GM19395 (cell line): ENCODE measurements around the gene TIE1.

ENCODE experiments used
- ATAC-seq: cut with Tn5 transposase; IDR thresholded peaks from one replicate; pipeline ENCODE4 v1.9.1; 2021; ENCODE audit warnings: mild to moderate bottlenecking, moderate library complexity; ENCODE audit not compliant: unreplicated experiment

The TIE1 gene

GRCh38 chr1:43273708-43274107, 27.1 kb upstream of the TIE1 start:
- no peak for ATAC-seq

GRCh38 chr1:43274125-43274803, 26.5 kb upstream of the TIE1 start:
- ATAC-seq, result no peak

- ATAC-seq, result no peak
Measured at GRCh38 chr1:43274804-43275180, 26.0 kb upstream of the TIE1 start.

GRCh38 chr1:43275826-43276620, 24.8 kb upstream of the TIE1 start:
- ATAC-seq, result no peak

GRCh38 chr1:43276673-43277072, 24.1 kb upstream of the TIE1 start:
- no peak for ATAC-seq

- ATAC-seq, result no peak
Measured at GRCh38 chr1:43277116-43277876, 23.5 kb upstream of the TIE1 start.

- no peak for ATAC-seq
Measured at GRCh38 chr1:43279161-43279560, 21.6 kb upstream of the TIE1 start.

GRCh38 chr1:43279666-43280065, 21.1 kb upstream of the TIE1 start:
- ATAC-seq, result no peak

GRCh38 chr1:43280692-43281091, 20.1 kb upstream of the TIE1 start:
- no peak for ATAC-seq

- no peak for ATAC-seq
Measured at GRCh38 chr1:43282220-43283195, 18.3 kb upstream of the TIE1 start.

GRCh38 chr1:43284065-43284464, 16.7 kb upstream of the TIE1 start:
- ATAC-seq, result no peak

- no peak for ATAC-seq
Measured at GRCh38 chr1:43284546-43285110, 16.2 kb upstream of the TIE1 start.

- ATAC-seq, result no peak
Measured at GRCh38 chr1:43285269-43285990, 15.4 kb upstream of the TIE1 start, which contains the start of gene C1orf210. C1orf210 (minus strand) TSS chr1:43285581; CDS start chr1:43283270, 2,311 bp downstream.

GRCh38 chr1:43286115-43286514, 14.7 kb upstream of the TIE1 start:
- no peak for ATAC-seq

GRCh38 chr1:43286533-43286932, 14.2 kb upstream of the TIE1 start:
- no peak for ATAC-seq

- no peak for ATAC-seq
Measured at GRCh38 chr1:43288058-43288784, 12.6 kb upstream of the TIE1 start.

GRCh38 chr1:43288785-43289706, 11.7 kb upstream of the TIE1 start:
- ATAC-seq, result no peak

GRCh38 chr1:43292216-43292615, 8.6 kb upstream of the TIE1 start:
- no peak for ATAC-seq
